GM12892 (cell line): ENCODE data around the gene IKZF1.

Experiments used
- POLR2A ChIP-seq: IDR thresholded peaks from 2 replicates; pipeline ENCODE4 v1.6.1; 2011; ENCODE audit warnings: low read depth, low read length, control low read depth
- POLR2AphosphoS5 ChIP-seq: IDR thresholded peaks from 2 replicates; pipeline ENCODE4 v1.6.1; 2011; ENCODE audit warnings: low read depth, low read length, control low read depth

- TF ChIP-seq POLR2AphosphoS5: no peak
- TF ChIP-seq POLR2A: no peak
These were observed 109.0 kb downstream of the IKZF1 start for GRCh38 chr7:50413561-50413960.
